Upper lobe of left lung (tissue), 6 donors: ENCODE measurements around the gene ORAI2. TPM values are rescaled to one million over a fixed set of nuclear protein-coding genes. Genes with fewer than 3 reads are reported as not detected.
A peak's percentile ranks its signal among the peaks of the same experiment; 100 is the strongest.
"Not testable (repeated sequence)": the region's sequence is repeated elsewhere in the genome, so short reads cannot be mapped to it uniquely, and the experiment has no call there.

ENCODE experiments used
- ATAC-seq, 2 donors: fragments of 200-7000 bp; cut with Tn5 transposase; one replicate each; pipeline ENCODE4 v1.9.1; 2022; ENCODE audit warnings: mild to moderate bottlenecking in 2 of 2, moderate library complexity in 2 of 2; ENCODE audit not compliant: low FRiP score in 2 of 2
- DNase-seq, 2 donors: peaks; one replicate each; pipeline ENCODE4 v3.0.0-alpha.2; 2019 to 2020
- H3K27ac ChIP-seq, 4 donors: fragments of 200-600 bp; sonication (generic); one replicate each; pipeline ENCODE4 v1.5.1; 2016 to 2019
- H3K27me3 ChIP-seq, 4 donors: fragments of 200-600 bp; sonication (generic); one replicate each; pipeline ENCODE4 v1.5.1; 2017 to 2019
- H3K36me3 ChIP-seq, 4 donors: fragments of 200-600 bp; sonication (generic); one replicate each; pipeline ENCODE4 v1.5.1; 2016 to 2019
- H3K4me1 ChIP-seq, 4 donors: fragments of 200-600 bp; sonication (generic); one replicate each; pipeline ENCODE4 v1.5.1; 2018 to 2019
- H3K4me3 ChIP-seq, 4 donors: fragments of 200-600 bp; sonication (generic); one replicate each; pipeline ENCODE4 v1.5.1; 2017 to 2019; ENCODE audit warnings: mild to moderate bottlenecking in 2 of 4, moderate library complexity in 1 of 4
- H3K9me3 ChIP-seq, 4 donors: fragments of 200-600 bp; sonication (generic); one replicate each; pipeline ENCODE4 v1.5.1; 2018 to 2019
- CTCF ChIP-seq, 6 experiments: fragments of 450-650 bp in 4 of 6; fragments of 200-600 bp in 2 of 6; sonication (generic) in 2 of 6; IDR thresholded peaks; one replicate each; pipeline ENCODE4 v1.5.1; 2016 to 2019; ENCODE audit warnings: antibody characterized with exemption in 6 of 6
- EP300 ChIP-seq, 4 donors: sonication (generic); formaldehyde crosslinking; IDR thresholded peaks; one replicate each; pipeline ENCODE4 v1.5.1; 2017; ENCODE audit warnings: antibody characterized with exemption in 4 of 4, control low read depth in 2 of 4
- POLR2A ChIP-seq, 4 donors: fragments of 450-650 bp; IDR thresholded peaks; one replicate each; pipeline ENCODE4 v1.5.1; 2016 to 2017; ENCODE audit warnings: antibody characterized with exemption in 4 of 4, mild to moderate bottlenecking in 2 of 4
- POLR2AphosphoS5 ChIP-seq, 2 donors: sonication (generic); formaldehyde crosslinking; IDR thresholded peaks; one replicate each; pipeline ENCODE4 v1.5.1; 2017; ENCODE audit warnings: antibody characterized with exemption in 2 of 2
- WGBS, 2 donors: methylation state at CpG; one replicate each; pipeline ENCODE4 v1.1.5; 2017 to 2018; 5-methylcytosine and 5-hydroxymethylcytosine counted together
- total RNA-seq, 6 donors: library from RNA; depleted of rRNA in 4 of 6; stranded (reverse); fragments of >200 nt in 4 of 6; gene quantifications; one replicate each; pipeline versions ENCODE4 v1.1.0 to v1.2.1, GENCODE V29; 2016 to 2021
- donor health status: DM: no; HTN: no; CAD: no; lungs with moderate emphysema.
- donor health status: DM: no; HTN: yes; CAD: no; lungs with severe emphysema.

ORAI2 gene
- total RNA-seq, 6 donors from 2014 or later: 9.4 to 35.2 (median 30.5) TPM

- TF ChIP-seq EP300 (IDR thresholded peaks at IDR 0.05): no peak
- no peak for TF ChIP-seq CTCF (IDR thresholded peaks at IDR 0.05)
- no peak for TF ChIP-seq POLR2A (IDR thresholded peaks at IDR 0.05)
- TF ChIP-seq POLR2AphosphoS5 (IDR thresholded peaks at IDR 0.05): no peak
- Histone ChIP-seq H3K4me1 (peaks cover 0 to 5% (median 0%) of the 10 kb centered on the region in 4 donors), H3K36me3 (peaks cover 13 to 51% (median 32%) of the 10 kb centered on the region in 4 donors), H3K27ac (no peak overlapping the region), H3K9me3 (no peaks in the 10 kb centered on the region), H3K27me3 (no peaks in the 10 kb centered on the region), H3K4me3 (no peak overlapping the region)
- peak in 1 of 2 donors; percentile 56 for DNase-seq
- ATAC-seq: no peak
- 84 to 87% methylated on average over 18 to 23 of the region's 23 CpGs for WGBS, 2 donors
Observed at GRCh38 chr7:102473271-102473991, 40.1 kb downstream of the ORAI2 start.

DNA sequence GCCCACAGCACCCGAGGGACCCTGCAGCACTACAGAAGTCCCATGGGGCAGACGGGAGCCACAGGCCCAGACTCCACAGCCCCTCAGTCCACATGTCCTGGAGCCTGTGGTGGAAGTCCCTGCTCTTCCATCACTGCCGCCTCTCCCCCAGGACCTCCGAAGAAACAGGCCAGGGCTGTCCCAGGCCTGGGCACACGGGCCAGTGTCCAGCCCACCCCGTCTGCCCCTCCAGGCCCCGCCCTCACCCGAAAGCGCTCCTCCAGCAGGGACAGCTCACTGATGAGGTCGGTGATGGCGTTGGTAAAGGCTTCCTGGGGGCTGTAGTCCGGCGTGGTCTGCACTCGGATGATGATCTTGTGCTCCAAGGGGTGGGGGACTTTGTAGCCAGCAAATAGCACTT is 40.7 kb downstream of the ORAI2 start:
- H3K27me3 ChIP-seq, H3K4me3 ChIP-seq, H3K27ac ChIP-seq, ATAC-seq, H3K9me3 ChIP-seq, H3K4me1 ChIP-seq: not testable (repeated sequence)
- WGBS, 2 donors: 86% methylated on average over 11 of the region's 14 CpGs; no CpG with 5 or more reads in 1 of the 2 donors
- peak in 1 of 2 donors; percentile 38 for DNase-seq
- H3K36me3 ChIP-seq: peaks cover 13 to 46% (median 28%) of the 10 kb centered on the region in 4 donors

DNA sequence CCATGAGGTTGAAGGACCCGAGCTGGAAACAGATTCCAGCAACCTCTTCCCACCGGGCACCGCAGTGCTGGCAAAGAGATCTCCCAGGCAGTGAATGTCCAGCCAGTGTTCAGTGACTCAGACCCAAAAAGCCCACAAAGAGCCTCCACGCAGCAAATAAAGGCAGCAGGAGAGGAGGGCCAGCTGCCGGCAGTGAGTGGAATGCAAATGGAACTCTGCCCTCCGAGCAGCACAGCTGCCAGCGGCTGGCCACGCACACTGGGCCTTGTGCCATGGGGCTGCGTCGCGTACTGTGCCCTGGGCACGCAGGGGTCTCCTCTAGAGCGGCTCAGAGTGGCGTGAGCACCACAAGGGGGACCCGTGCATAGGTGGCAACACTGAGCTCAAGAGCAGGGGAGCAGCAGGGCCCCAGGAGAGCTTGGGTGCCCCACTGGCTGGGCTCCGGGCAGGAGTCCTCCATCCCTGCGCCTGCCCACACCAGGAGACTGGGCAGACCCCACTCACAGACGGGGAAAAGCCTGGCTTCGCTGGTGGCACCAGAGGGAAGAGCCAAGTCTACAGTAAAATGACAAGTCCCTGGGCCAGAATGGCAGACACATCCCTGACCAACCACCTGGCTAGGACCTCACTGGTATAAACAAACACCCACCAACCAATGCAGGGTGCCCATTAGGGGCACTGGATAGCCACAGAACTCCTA is 41.5 kb downstream of the ORAI2 start:
- H3K27ac ChIP-seq, H3K4me1 ChIP-seq, H3K4me3 ChIP-seq, ATAC-seq, H3K27me3 ChIP-seq, H3K9me3 ChIP-seq: not testable (repeated sequence)
- peaks cover 13 to 39% (median 25%) of the 10 kb centered on the region in 4 donors for H3K36me3 ChIP-seq
- peak; percentile 19 to 81 for DNase-seq
- 80 to 87% methylated on average over 2 to 10 of the region's 19 CpGs for WGBS, 2 donors

GRCh38 chr7:102478314-102479208 is 45.2 kb downstream of the ORAI2 start, which contains the start of gene POLR2J:
Gene POLR2J (minus strand): TSS chr7:102478922. CDS start chr7:102478860, 62 bp downstream.
- peak within 1 kb of the TSS in 2 of 4 donors; percentile 54 to 84 for H3K27ac ChIP-seq
- WGBS, 2 donors: 0% methylated on average over 13 of the region's 72 CpGs; no CpG with 5 or more reads in 1 of the 2 donors
- peak within 1 kb of the TSS in 3 of 4 donors; percentile 49 to 60 (median 52) for H3K4me3 ChIP-seq

DNA sequence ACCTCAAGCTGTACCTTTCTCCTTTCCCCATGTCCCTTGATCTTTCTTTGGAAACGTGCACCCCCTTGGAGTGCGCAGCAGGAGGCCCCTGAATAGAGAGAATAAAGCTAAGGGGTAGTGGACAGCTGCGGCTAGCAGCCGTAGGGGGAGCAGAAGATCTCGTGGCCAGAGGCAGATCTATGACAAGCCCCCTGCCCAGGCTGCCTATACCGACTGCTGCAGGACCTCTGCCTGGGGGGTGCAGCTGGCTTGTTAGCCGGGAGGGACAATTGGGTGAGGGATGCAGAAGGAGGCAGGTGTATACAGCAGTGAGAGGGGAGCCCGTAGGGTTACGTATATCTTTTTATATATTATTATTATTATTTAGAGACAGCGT is 45.8 kb downstream of the ORAI2 start:
- not testable (repeated sequence) for H3K4me3 ChIP-seq, H3K27ac ChIP-seq, H3K36me3 ChIP-seq, DNase-seq, H3K4me1 ChIP-seq, H3K27me3 ChIP-seq, H3K9me3 ChIP-seq
- ATAC-seq: peak in 1 of 2 donors; percentile 6
- no CpG with 5 or more reads among the region's 10 CpGs for WGBS, 2 donors

More at GRCh38 chr7:102478314-102479208, 45.2 kb downstream of the ORAI2 start, which contains the start of gene POLR2J:
- TF ChIP-seq CTCF (IDR thresholded peaks at IDR 0.05) (peak in 5 of 6 experiments; percentile 50 to 78 (median 60)), POLR2AphosphoS5 (IDR thresholded peaks at IDR 0.05) (peak in 1 of 2 donors; percentile 59), POLR2A (IDR thresholded peaks at IDR 0.05) (peak in 1 of 4 donors; percentile 25)
- not testable (repeated sequence) for H3K9me3 ChIP-seq, H3K27me3 ChIP-seq, H3K4me1 ChIP-seq
- ATAC-seq (peak; percentile 95 to 96), DNase-seq (peak; percentile 88 to 94)
- H3K36me3 ChIP-seq: peaks cover 0 to 12% (median 2%) of the 10 kb centered on the region in 4 donors
